Dermis microvascular lymphatic vessel endothelial cell (primary cell): ENCODE measurements around the gene MED16. TPM values are rescaled to one million over a fixed set of nuclear protein-coding genes. Genes with fewer than 3 reads are reported as not detected.
"Not testable (repeated sequence)": the region's sequence is repeated elsewhere in the genome, so short reads cannot be mapped to it uniquely, and the experiment has no call there.

Experiments used
- DNase-seq, 2 donors: peaks; one replicate each; pipeline versions ENCODE4 v3.0.0 to v3.0.0-alpha.2; 2010; ENCODE audit warnings: low read depth in 2 of 2
- total RNA-seq: library from RNA; depleted of rRNA; stranded (reverse); fragments of >200 nt; gene quantifications from 2 replicates; pipeline ENCODE4 v1.2.1, GENCODE V29; 2014

MED16 gene
- total RNA-seq, 1 donor from 2014 or later, result 20.2 TPM

- DNase-seq, result no peak
Measured at GRCh38 chr19:889662-890295, 3.2 kb downstream of the MED16 start.

GRCh38 chr19:888581-889385 is 4.2 kb downstream of the MED16 start:
- no peak for DNase-seq

GRCh38 chr19:887599-887998 is 5.4 kb downstream of the MED16 start:
- DNase-seq, result no peak

- DNase-seq, result no peak
Measured at GRCh38 chr19:887072-887471, 5.9 kb downstream of the MED16 start.

GRCh38 chr19:885536-886224 is 7.3 kb downstream of the MED16 start:
- no peak for DNase-seq

GRCh38 chr19:884420-885211 is 8.4 kb downstream of the MED16 start:
- no peak for DNase-seq

- no peak for DNase-seq
Measured at GRCh38 chr19:883661-884211, 9.3 kb downstream of the MED16 start.

- no peak for DNase-seq
Measured at GRCh38 chr19:882871-883497, 10.0 kb downstream of the MED16 start.

GRCh38 chr19:881385-882071 is 11.5 kb downstream of the MED16 start:
- no peak for DNase-seq

GRCh38 chr19:879711-880438 is 13.1 kb downstream of the MED16 start:
- DNase-seq, result no peak

- DNase-seq, result not testable (repeated sequence)
Measured at GRCh38 chr19:878751-879561, 14.0 kb downstream of the MED16 start.

- DNase-seq, result not testable (repeated sequence)
Measured at GRCh38 chr19:877992-878660, 14.9 kb downstream of the MED16 start.

GRCh38 chr19:876780-877314 is 16.1 kb downstream of the MED16 start:
- DNase-seq, result no peak

- DNase-seq, result no peak
Measured at GRCh38 chr19:876089-876488, 16.9 kb downstream of the MED16 start.

- DNase-seq, result no peak
Measured at GRCh38 chr19:875265-875879, 17.6 kb downstream of the MED16 start.

GRCh38 chr19:873561-874041 is 19.4 kb downstream of the MED16 start:
- no peak for DNase-seq

GRCh38 chr19:873084-873483 is 19.9 kb downstream of the MED16 start:
- peak in 1 of 2 donors; percentile 41 for DNase-seq
